ENCODE measurements around the gene KDM3B. TPM values are rescaled to one million over a fixed set of nuclear protein-coding genes. Genes with fewer than 3 reads are reported as not detected.

Gene KDM3B
- total and polyA plus RNA-seq, 9 of the 15 experiments (the other 6 are each of a cell fraction or from before 2014, with no cell fraction given) = 13.8 to 62.8 (median 41.9) TPM

- no peak for TF ChIP-seq HLTF (IDR thresholded peaks at IDR 0.05)
- no peak for TF ChIP-seq RBM17 (IDR thresholded peaks at IDR 0.05; ENCODE audit: borderline replicate concordance, low read depth, low read length)
- no peak for TF ChIP-seq CHD4 (IDR thresholded peaks at IDR 0.05; ENCODE audit: insufficient read depth, insufficient replicate concordance, low read depth, low read length, poor library complexity, severe bottlenecking)
- TF ChIP-seq ZFP36 (IDR thresholded peaks at IDR 0.05; ENCODE audit: low read depth, low read length, partially characterized antibody) = peak; percentile 4
- no peak for TF ChIP-seq ZKSCAN1 (IDR thresholded peaks at IDR 0.05; ENCODE audit: low read depth, low read length)
- TF ChIP-seq ZBTB9 (CRISPR knock-in tag; IDR thresholded peaks at IDR 0.05) = peak; percentile 29; the same call in 1 of the 2 replicates
- TF ChIP-seq U2AF1 (optimal IDR thresholded peaks at IDR 0.05; ENCODE audit: low read depth, low read length) = no peak
- TF ChIP-seq SP1 (CRISPR knock-in tag; IDR thresholded peaks at IDR 0.05) = 0 out of 2 replicates have a peak, but pooled peaks have one; percentile 37
- TF ChIP-seq TEAD1 (CRISPR knock-in tag; IDR thresholded peaks at IDR 0.05) = peak in 1 of 2 experiments; percentile 48; a peak in 1 of 4 replicates
- TF ChIP-seq ZNF764 (CRISPR knock-in tag; IDR thresholded peaks at IDR 0.05; ENCODE audit: low read depth) = no peak
- peak; percentile 66 for TF ChIP-seq EGR1 (conservative IDR thresholded peaks at IDR 0.05)
- 0 out of 2 replicates have a peak, but pooled peaks have one; percentile 11 for TF ChIP-seq MBD2 (IDR thresholded peaks at IDR 0.05; ENCODE audit: borderline replicate concordance, low read depth)
- no peak for TF ChIP-seq MED1 (CRISPR knock-in tag; IDR thresholded peaks at IDR 0.05; ENCODE audit: borderline replicate concordance)
- no peak for TF ChIP-seq PTRF (tag; IDR thresholded peaks at IDR 0.05)
- peak in 1 of 2 experiments; percentile 67; a peak in 1 of 4 replicates for TF ChIP-seq SIN3A (IDR thresholded peaks at IDR 0.05; ENCODE audit: borderline replicate concordance in 2 of 2, control insufficient read depth in 1 of 2, low read depth in 2 of 2, low read length in 2 of 2)
- peak; percentile 97 for TF ChIP-seq ZNF740 (CRISPR knock-in tag; IDR thresholded peaks at IDR 0.05)
- peak in 1 of 2 experiments; percentile 88; a peak in 2 of 4 replicates for TF ChIP-seq ZNF740 (tag; IDR thresholded peaks at IDR 0.05)
- TF ChIP-seq NEUROD1 (IDR thresholded peaks at IDR 0.05; ENCODE audit: borderline replicate concordance, low read depth, low read length, partially characterized antibody) = no peak
- no peak for TF ChIP-seq POLR2AphosphoS2 (IDR thresholded peaks at IDR 0.05; ENCODE audit: low read length)
- 0 out of 2 replicates have a peak, but pooled peaks have one; percentile 31 for TF ChIP-seq ELF2 (CRISPR knock-in tag; IDR thresholded peaks at IDR 0.05)
- no peak for TF ChIP-seq ZNF551 (CRISPR knock-in tag; IDR thresholded peaks at IDR 0.05)
- no peak for TF ChIP-seq MECOM (CRISPR knock-in tag; IDR thresholded peaks at IDR 0.05)
- TF ChIP-seq SREBF1 (IDR thresholded peaks at IDR 0.05; ENCODE audit: borderline replicate concordance, low read depth, low read length) = no peak
- no peak for TF ChIP-seq FOSL1 (tag; conservative IDR thresholded peaks at IDR 0.05)
- no peak for TF ChIP-seq NR2C2 (CRISPR knock-in tag; IDR thresholded peaks at IDR 0.05)
- peak; percentile 57 for TF ChIP-seq NR2C2 (tag; IDR thresholded peaks at IDR 0.05)
- TF ChIP-seq CXXC5 (CRISPR knock-in tag; IDR thresholded peaks at IDR 0.05) = peak; percentile 56
These were observed 456 bp downstream of the KDM3B start (continued) for GRCh38 chr5:138352722-138353559.
